Nephron (organoid): ENCODE measurements around the gene FGD2.

Experiments used
- H3K27ac Mint-ChIP-seq, 3 experiments: 2 replicates each; pipeline ENCODE4 v1.8.0; 2020; ENCODE audit warnings: mixed read lengths in 3 of 3, mild to moderate bottlenecking in 2 of 3, moderate library complexity in 1 of 3
- H3K27me3 Mint-ChIP-seq: 2 replicates; pipeline ENCODE4 v1.8.0; 2021; ENCODE audit warnings: low read depth, mild to moderate bottlenecking, moderate library complexity, mixed read lengths
- H3K36me3 Mint-ChIP-seq: 2 replicates; pipeline ENCODE4 v1.8.0; 2020; ENCODE audit warnings: low read depth, mixed read lengths
- H3K4me1 Mint-ChIP-seq: 2 replicates; pipeline ENCODE4 v1.8.0; 2020; ENCODE audit warnings: mixed read lengths
- H3K4me3 Mint-ChIP-seq, 3 experiments: 2 replicates each; pipeline ENCODE4 v1.8.0; 2020; ENCODE audit warnings: mild to moderate bottlenecking in 3 of 3, mixed read lengths in 3 of 3, moderate library complexity in 2 of 3
- H3K9me3 Mint-ChIP-seq: 2 replicates; pipeline ENCODE4 v1.8.0; 2020; ENCODE audit warnings: mixed read lengths
- CTCF ChIP-seq, 3 experiments: fragments of 200-600 bp; sonication (generic); IDR thresholded peaks; one replicate each; pipeline ENCODE4 v1.5.0; 2021; ENCODE audit warnings: antibody characterized with exemption in 3 of 3; ENCODE audit not compliant: unreplicated experiment in 3 of 3

FGD2 gene

GRCh38 chr6:37005061-37005810 is at the start of gene FGD2:
Gene FGD2 (plus strand): TSS chr6:37005655. CDS start chr6:37005818, 163 bp downstream.
- peaks cover under 1% of the 10 kb centered on the region for H3K4me1 Mint-ChIP-seq
- H3K36me3 Mint-ChIP-seq, result no peaks in the 10 kb centered on the region

GRCh38 chr6:36955671-36956445 is 49.6 kb upstream of the FGD2 start:
- H3K9me3 Mint-ChIP-seq, result no peaks in the 10 kb centered on the region
- peaks cover 10% of the 10 kb centered on the region for H3K27me3 Mint-ChIP-seq
- no peaks in the 10 kb centered on the region for H3K36me3 Mint-ChIP-seq
- H3K4me1 Mint-ChIP-seq, result peaks cover 13% of the 10 kb centered on the region
- TF ChIP-seq CTCF (IDR thresholded peaks at IDR 0.05; ENCODE audit: unreplicated experiment in 3 of 3), result no peak
- no peak overlapping the region for H3K4me3 Mint-ChIP-seq
- no peak overlapping the region for H3K27ac Mint-ChIP-seq

More at GRCh38 chr6:37005061-37005810, at the start of gene FGD2:
- TF ChIP-seq CTCF (IDR thresholded peaks at IDR 0.05; ENCODE audit: unreplicated experiment in 3 of 3), result no peak
- no peak within 1 kb of the TSS for H3K27ac Mint-ChIP-seq
- H3K9me3 Mint-ChIP-seq, result no peaks in the 10 kb centered on the region
- H3K27me3 Mint-ChIP-seq, result no peaks in the 10 kb centered on the region
- no peak within 1 kb of the TSS for H3K4me3 Mint-ChIP-seq

- no peaks in the 10 kb centered on the region for H3K36me3 Mint-ChIP-seq
- no peak overlapping the region for H3K4me3 Mint-ChIP-seq
These were observed 49.0 kb upstream of the FGD2 start for GRCh38 chr6:36956446-36956820.

GRCh38 chr6:36957773-36958271 is 47.6 kb upstream of the FGD2 start:
- Mint-ChIP-seq H3K36me3 (no peaks in the 10 kb centered on the region), H3K27me3 (peaks cover 16% of the 10 kb centered on the region), H3K27ac (no peak overlapping the region), H3K9me3 (no peaks in the 10 kb centered on the region), H3K4me3 (no peak overlapping the region), H3K4me1 (peaks cover 14% of the 10 kb centered on the region)
- TF ChIP-seq CTCF (IDR thresholded peaks at IDR 0.05; ENCODE audit: unreplicated experiment in 3 of 3), result no peak

More at GRCh38 chr6:36956446-36956820, 49.0 kb upstream of the FGD2 start:
- TF ChIP-seq CTCF (IDR thresholded peaks at IDR 0.05; ENCODE audit: unreplicated experiment in 3 of 3), result no peak
- H3K9me3 Mint-ChIP-seq, result no peaks in the 10 kb centered on the region
- peaks cover 13% of the 10 kb centered on the region for H3K4me1 Mint-ChIP-seq
- H3K27ac Mint-ChIP-seq, result no peak overlapping the region
- H3K27me3 Mint-ChIP-seq, result peaks cover 13% of the 10 kb centered on the region

- no peaks in the 10 kb centered on the region for H3K9me3 Mint-ChIP-seq
- H3K36me3 Mint-ChIP-seq, result no peaks in the 10 kb centered on the region
- peaks cover 23% of the 10 kb centered on the region for H3K27me3 Mint-ChIP-seq
- no peak overlapping the region for H3K27ac Mint-ChIP-seq
- peaks cover 18% of the 10 kb centered on the region for H3K4me1 Mint-ChIP-seq
- no peak overlapping the region for H3K4me3 Mint-ChIP-seq
- no peak for TF ChIP-seq CTCF (IDR thresholded peaks at IDR 0.05; ENCODE audit: unreplicated experiment in 3 of 3)
These were observed 46.5 kb upstream of the FGD2 start for GRCh38 chr6:36958775-36959554.
